GM12875 (cell line): Measurements from ENCODE around the gene GLOD5.

ENCODE experiments used
- H3K4me3 ChIP-seq: one replicate; pipeline ENCODE4 v1.5.1; 2011; ENCODE audit warnings: low read depth, low read length, control low read depth
- CTCF ChIP-seq: IDR thresholded peaks from 2 replicates; pipeline ENCODE4 v1.5.1; 2011; ENCODE audit warnings: low read depth, mild to moderate bottlenecking, control low read depth, inconsistent platforms, low read length, moderate library complexity, borderline replicate concordance; ENCODE audit not compliant: insufficient read depth

GLOD5 gene

GRCh38 chrX:48720577-48721250 lies 40.8 kb upstream of the GLOD5 start:
- TF ChIP-seq CTCF = no peak
- no peak overlapping the region for H3K4me3 ChIP-seq

- no peak for TF ChIP-seq CTCF
- no peak overlapping the region for H3K4me3 ChIP-seq
Observed at GRCh38 chrX:48721916-48722315, 39.6 kb upstream of the GLOD5 start.

GRCh38 chrX:48726596-48726995 lies 35.0 kb upstream of the GLOD5 start:
- no peak for TF ChIP-seq CTCF
- no peak overlapping the region for H3K4me3 ChIP-seq

GRCh38 chrX:48728653-48729052 lies 32.9 kb upstream of the GLOD5 start:
- no peak overlapping the region for H3K4me3 ChIP-seq
- no peak for TF ChIP-seq CTCF

- no peak for TF ChIP-seq CTCF
- no peak overlapping the region for H3K4me3 ChIP-seq
Observed at GRCh38 chrX:48736303-48736702, 25.2 kb upstream of the GLOD5 start.

GRCh38 chrX:48736878-48737212 lies 24.7 kb upstream of the GLOD5 start:
- H3K4me3 ChIP-seq = peak overlapping the region; percentile 34
- TF ChIP-seq CTCF = no peak

- no peak for TF ChIP-seq CTCF
- H3K4me3 ChIP-seq = peak overlapping the region; percentile 46
Observed at GRCh38 chrX:48737213-48737938, 24.2 kb upstream of the GLOD5 start.
